MV-4-11 (cell line): ENCODE measurements around the gene ANO7.
A peak's percentile ranks its signal among the peaks of the same experiment; 100 is the strongest.

Experiments
- DNase-seq: peaks from one replicate; lab custom pipeline; 2025; lab: John Stamatoyannopoulos, UW

Gene ANO7

DNA sequence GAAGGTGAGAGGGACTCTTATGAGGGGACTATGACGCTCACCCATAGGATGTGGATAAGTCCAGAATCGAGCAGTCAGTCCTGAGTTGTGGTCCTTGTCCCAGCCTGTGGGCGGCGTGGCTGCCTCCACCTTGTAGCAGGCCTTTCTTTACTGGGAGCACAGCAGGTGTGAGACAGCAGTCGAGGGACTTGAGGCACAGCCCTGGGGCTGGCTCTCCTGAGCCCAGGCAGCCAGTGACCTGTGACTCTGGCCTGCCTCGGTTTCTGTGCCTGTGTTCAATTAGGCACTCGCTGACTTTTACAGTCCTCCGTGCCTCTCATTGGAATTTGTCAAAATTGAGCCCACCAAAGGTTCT is 30.0 kb upstream of the ANO7 start:
- DNase-seq = no peak

GRCh38 chr2:241159116-241159515 is 29.4 kb upstream of the ANO7 start:
- no peak for DNase-seq

DNA sequence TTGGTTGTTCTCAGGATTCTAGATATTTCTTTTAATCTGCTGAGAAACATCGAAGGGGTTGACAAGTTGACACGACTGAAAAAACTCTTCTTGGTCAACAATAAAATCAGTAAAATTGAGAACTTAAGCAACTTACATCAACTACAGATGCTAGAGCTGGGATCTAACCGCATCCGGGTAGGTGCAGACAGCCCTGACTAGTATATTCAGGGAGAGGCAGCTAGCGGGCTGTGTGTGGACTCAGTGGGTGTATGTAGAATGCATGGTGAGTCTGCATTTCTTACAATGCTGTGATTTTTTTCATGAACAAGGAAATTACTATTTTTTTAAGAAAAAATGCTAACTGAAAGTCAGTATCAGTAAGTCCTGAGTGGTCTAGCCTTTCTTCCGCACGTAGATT is 28.2 kb upstream of the ANO7 start:
- DNase-seq = no peak

- peak; percentile 24 for DNase-seq
Observed at GRCh38 chr2:241161646-241162281, 26.7 kb upstream of the ANO7 start.

DNA sequence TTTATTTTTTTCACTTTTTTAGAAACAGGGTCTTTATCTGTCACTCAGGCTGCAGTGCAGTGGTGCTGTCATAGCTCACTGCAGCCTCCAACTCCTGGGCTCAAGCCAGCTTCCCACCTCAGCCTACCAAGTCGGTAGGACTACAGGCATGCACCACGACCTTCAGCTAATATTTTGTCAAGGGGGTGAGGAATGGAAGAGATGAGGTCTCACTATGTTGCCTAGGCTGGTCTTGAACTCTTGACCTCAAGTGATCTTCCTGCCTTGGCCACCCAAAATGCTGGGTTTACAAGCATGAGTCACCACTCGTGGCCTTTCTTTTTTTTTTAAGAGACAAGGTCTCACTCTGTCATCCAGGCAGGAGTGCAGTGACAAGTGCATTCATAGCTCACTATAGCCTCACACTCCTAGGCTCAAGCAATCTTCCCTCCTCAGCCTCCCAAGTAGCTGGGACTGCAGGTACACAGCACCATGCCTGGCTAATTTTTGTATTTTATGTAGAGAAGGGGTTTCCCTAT is 24.8 kb upstream of the ANO7 start:
- peak; percentile 59 for DNase-seq

DNA sequence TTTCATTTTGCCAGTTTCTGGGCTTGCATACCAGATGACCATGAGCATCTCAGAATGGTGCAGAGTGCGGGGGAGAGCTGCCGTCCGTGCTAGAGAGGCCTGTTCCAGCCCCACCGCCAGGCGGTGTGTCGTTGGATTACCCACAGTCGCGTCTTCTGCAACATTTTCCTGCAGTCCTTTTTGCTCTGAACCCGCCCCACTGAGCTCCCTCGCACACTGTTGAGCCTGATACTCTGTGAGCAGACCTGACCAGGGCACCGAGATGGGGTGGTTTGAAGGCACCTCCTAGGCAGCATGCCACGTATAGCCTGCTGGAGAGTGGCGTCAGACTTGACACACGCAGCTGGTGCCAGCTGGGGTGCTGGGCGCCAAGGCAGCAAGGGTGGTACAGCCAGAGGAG is 20.1 kb upstream of the ANO7 start:
- DNase-seq = no peak

DNA sequence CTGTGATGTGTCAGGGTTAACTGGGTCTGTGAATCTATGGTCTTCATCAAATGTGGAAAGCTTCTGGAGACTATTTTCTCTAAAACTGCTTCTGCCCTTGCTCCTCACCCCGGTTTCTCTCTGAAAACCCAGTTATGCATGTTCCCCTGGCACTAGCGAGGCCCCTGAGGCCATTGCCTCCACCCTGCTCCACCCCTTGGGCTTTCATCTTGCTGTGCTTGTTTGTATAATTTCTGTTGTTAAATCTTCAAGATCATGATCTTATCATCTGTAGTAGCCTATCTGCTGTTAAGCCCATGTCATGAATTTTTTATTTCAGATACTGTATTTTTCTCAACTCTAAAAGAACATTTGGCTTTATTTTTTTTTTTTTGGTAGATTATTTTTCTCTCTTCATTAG is 14.9 kb upstream of the ANO7 start:
- DNase-seq = no peak

- DNase-seq = no peak
Observed at GRCh38 chr2:241177526-241178334, 10.7 kb upstream of the ANO7 start.

GRCh38 chr2:241178961-241179360 is 9.5 kb upstream of the ANO7 start:
- no peak for DNase-seq

DNA sequence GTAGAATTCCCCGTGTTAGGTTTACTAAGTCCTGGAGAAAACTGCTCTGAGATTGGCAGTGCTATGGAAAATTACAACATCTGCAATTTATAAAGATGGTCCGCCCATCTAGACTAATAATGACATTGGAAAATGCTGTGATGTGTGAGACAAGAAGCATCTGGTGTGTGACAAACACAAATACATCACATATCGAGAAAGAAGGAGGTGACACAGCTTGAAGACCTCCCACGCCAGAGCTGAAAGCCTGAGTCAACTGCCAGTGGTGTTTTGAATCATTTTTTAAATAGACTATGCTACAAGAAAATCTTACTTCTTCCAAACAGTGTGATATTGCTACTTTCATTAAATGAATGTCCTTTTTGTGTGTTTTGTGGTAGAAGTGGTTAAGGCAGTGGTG is 8.6 kb upstream of the ANO7 start:
- no peak for DNase-seq

GRCh38 chr2:241180495-241180894 is 8.0 kb upstream of the ANO7 start:
- DNase-seq = no peak

DNA sequence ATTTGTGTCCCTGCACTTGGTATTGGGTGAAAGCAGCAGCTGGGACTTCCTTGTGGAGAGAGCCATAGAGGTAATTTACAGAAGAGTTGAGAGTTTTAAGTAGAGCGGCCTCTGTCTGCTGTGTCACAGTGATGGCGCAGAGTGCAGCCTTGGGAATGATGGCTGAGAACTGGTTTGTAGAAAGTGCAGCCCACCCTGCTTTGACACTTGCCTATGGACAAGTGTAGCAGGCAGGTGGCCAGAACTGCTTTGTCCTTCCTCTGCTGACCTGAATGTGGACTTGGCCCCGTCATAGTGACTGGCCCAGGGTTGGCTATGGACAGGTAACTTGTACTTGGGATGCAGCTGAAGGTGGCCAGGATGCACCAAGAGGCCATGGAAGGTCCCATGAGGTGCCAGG is 6.4 kb upstream of the ANO7 start:
- no peak for DNase-seq

- no peak for DNase-seq
Observed at GRCh38 chr2:241182531-241183133, 5.8 kb upstream of the ANO7 start.

DNA sequence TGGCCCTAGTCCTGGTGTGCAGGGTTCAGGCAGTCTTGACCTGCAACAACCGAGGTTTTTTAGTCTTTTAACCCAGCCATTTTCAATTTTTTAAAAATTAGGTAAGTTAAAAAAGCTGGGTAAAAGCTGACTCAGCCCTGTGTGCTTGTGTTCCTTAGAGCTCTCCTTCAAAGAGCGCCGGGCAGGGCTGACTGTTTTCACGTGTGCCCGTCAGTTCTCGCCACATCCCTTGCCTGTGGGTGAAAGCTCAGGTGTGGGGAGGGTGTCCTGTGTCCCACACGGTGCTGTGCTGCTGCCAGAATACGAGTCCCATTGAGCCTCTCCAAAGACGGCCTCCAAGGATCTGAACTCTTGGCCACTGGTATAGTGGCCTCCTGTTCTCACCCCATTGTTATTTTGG is 5.3 kb upstream of the ANO7 start:
- no peak for DNase-seq

- DNase-seq = no peak
Observed at GRCh38 chr2:241184901-241185300, 3.6 kb upstream of the ANO7 start.

DNA sequence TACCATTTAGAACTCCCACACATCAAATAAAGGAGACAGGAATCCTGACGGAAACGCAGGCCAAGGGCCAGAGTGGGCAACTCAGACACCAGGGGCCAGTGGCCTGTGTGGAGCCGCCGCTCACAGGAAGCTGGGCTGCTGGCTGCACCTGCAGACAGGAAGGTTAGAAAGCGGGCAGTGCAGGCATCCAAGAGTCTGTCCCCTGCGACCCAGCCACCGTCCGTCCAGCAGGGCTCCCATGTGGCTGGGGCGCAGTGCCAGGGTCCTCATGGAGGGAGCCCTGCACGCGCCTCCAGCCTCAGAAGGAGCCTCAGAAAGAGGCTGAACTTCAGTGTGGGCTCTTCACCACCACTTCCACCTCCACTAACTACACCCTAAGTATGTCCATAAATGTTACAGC is 2.5 kb upstream of the ANO7 start:
- no peak for DNase-seq

GRCh38 chr2:241187101-241187917 is 1.2 kb upstream of the ANO7 start:
- DNase-seq = no peak

GRCh38 chr2:241187918-241188234 is 601 bp upstream of the ANO7 start:
- no peak for DNase-seq

DNA sequence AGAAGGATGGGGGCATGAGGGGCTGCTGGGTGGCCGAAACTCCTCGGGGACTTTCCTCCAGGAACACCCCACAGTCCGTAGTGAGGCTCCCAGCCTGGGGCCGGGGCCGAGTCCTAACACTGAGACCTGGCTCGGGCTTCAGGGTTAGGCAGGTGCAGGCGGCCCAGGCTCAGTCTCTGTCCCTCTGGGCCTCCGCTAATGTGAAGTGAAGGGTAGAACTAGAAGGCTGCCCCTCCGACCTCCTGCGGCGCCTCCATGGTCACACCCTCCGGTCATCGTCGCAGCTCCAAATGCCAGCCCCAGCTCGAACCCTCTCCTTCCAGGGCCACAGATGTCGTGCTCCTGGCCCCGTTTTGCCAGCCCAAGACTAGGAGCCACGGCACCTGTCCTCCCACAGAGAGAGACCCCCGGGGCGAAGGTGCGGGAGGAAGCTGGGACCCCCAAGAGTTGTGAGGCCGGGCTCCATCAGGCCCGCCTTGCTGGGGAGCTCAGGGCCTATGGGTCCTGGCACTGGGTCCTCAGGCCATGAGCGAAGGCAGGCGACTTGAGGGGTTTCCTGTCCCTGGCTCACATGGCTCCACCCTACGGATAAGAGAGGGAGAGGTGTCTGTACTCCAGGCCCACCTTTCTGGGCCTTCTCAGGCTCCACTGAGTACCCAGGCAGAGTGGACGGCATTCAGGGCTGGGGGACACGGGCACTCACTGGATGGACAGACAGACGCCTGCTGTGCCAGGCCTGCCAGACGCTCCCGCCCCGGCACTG is 797 bp downstream of the ANO7 start:
- DNase-seq = no peak

DNA sequence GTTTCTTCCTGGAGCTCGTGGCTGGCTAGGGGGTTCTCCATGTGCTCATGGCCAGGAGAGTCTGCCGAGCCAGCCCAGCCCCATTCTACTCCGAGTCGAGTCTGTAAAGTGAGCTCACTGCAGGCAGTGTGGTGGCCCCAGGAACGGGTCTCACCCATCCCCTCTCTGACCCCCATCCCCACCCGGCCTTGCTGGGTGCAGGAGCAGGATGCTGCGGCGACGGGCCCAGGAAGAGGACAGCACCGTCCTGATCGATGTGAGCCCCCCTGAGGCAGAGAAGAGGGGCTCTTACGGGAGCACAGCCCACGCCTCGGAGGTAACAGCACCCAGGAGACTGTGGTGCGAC is 1.4 kb downstream of the ANO7 start:
- DNase-seq = no peak

DNA sequence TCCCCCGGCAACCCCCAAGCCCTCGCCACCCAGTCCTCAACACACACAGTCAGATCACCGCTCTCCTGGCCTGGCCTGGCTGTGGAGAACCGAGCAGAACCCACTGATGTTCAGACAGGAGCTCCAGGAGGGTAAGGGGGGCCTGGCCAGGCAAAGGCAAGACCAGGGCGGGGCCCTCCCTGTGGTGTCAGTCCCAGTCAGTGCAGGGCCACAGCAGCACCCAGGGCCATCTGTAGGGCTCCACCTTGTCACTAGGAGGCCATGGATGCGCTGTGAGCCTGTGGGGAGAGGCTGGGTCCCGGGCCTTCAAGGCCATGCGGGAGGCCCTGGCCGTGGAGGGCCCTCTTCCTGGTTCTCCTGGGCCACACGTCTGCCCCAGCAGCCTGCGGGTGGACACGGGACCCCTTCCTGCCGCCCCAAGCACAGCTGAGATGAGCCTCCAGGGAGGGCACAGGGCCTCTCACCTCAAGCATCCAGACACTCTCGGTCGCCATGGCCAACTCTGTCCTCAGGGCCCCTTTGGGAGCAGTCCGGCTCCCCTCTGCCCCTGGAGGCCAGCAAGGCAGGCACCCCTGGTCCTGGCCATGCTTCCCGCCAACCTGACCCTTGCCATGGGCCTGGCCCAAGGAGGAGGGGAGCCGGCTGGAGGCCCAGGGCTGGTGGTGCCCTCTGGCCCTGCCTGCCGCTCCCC is 2.0 kb downstream of the ANO7 start:
- DNase-seq = no peak
